Measurements from ENCODE around the gene PSMG4. TPM values are rescaled to one million over a fixed set of nuclear protein-coding genes. Genes with fewer than 3 reads are reported as not detected.
"Not testable (repeated sequence)": the region's sequence is repeated elsewhere in the genome, so short reads cannot be mapped to it uniquely, and the experiment has no call there.

Gene PSMG4
- total RNA-seq, 3 donors from 2014 or later (not counting 1 experiment from before 2014, with no cell fraction given): 8.3 to 15.3 (median 11.3) TPM

DNA sequence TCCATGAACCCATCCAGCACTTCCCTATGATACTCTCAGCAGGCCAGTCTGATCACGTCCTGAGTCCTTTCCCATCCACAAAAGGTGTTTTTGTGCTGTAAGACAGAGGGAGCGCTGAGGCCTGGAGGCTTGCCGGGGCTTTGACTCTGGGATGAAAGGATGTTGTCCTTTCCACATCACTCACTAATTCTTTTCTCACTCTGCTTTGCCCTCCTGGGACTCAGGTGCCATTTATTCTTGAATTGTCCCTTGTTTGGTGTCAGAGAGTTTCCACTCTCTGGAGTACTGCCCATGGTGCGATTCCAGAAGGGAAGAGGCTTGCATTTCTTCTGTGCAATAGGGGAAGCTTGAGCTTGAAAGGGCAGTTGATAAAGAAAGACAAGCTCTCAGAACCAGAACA is 16.0 kb upstream of the PSMG4 start:
- no peaks in the 10 kb centered on the region for H3K9me3 ChIP-seq (ENCODE audit: control insufficient read depth, insufficient read depth, low read length)
- intact Hi-C loops (cut with micrococcal nuclease): no loop called here
- Mint-ChIP-seq H3K27ac (no peak overlapping the region), H3K36me3 (no peaks in the 10 kb centered on the region), H3K9me3 (no peaks in the 10 kb centered on the region), H3K4me1 (no peaks in the 10 kb centered on the region), H3K4me3 (no peak overlapping the region), H3K27me3 (ENCODE audit: low read depth in 2 of 2) (peaks cover 45 to 66% of the 10 kb centered on the region in 2 donors)
- 100% methylated on average over 4 of the region's 4 CpGs for WGBS (ENCODE audit: insufficient coverage)
- ATAC-seq (no peak), DNase-seq (no peak)
- no peaks in the 10 kb centered on the region for H3K36me3 ChIP-seq (ENCODE audit: control insufficient read depth, insufficient read depth, low read length)
- peaks cover 2% of the 10 kb centered on the region for H3K27me3 ChIP-seq (ENCODE audit: control insufficient read depth, insufficient read depth, low read length)
- no peaks in the 10 kb centered on the region for H3K4me1 ChIP-seq (ENCODE audit: control insufficient read depth, insufficient read depth, low read length)
- H3K4me3 ChIP-seq (ENCODE audit: low read length): no peak overlapping the region
- no peak overlapping the region for H3K27ac ChIP-seq (ENCODE audit: low read length)
- TF ChIP-seq, protein P1, sequence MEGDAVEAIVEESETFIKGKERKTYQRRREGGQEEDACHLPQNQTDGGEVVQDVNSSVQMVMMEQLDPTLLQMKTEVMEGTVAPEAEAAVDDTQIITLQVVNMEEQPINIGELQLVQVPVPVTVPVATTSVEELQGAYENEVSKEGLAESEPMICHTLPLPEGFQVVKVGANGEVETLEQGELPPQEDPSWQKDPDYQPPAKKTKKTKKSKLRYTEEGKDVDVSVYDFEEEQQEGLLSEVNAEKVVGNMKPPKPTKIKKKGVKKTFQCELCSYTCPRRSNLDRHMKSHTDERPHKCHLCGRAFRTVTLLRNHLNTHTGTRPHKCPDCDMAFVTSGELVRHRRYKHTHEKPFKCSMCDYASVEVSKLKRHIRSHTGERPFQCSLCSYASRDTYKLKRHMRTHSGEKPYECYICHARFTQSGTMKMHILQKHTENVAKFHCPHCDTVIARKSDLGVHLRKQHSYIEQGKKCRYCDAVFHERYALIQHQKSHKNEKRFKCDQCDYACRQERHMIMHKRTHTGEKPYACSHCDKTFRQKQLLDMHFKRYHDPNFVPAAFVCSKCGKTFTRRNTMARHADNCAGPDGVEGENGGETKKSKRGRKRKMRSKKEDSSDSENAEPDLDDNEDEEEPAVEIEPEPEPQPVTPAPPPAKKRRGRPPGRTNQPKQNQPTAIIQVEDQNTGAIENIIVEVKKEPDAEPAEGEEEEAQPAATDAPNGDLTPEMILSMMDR (IDR thresholded peaks at IDR 0.05): no peak

DNA sequence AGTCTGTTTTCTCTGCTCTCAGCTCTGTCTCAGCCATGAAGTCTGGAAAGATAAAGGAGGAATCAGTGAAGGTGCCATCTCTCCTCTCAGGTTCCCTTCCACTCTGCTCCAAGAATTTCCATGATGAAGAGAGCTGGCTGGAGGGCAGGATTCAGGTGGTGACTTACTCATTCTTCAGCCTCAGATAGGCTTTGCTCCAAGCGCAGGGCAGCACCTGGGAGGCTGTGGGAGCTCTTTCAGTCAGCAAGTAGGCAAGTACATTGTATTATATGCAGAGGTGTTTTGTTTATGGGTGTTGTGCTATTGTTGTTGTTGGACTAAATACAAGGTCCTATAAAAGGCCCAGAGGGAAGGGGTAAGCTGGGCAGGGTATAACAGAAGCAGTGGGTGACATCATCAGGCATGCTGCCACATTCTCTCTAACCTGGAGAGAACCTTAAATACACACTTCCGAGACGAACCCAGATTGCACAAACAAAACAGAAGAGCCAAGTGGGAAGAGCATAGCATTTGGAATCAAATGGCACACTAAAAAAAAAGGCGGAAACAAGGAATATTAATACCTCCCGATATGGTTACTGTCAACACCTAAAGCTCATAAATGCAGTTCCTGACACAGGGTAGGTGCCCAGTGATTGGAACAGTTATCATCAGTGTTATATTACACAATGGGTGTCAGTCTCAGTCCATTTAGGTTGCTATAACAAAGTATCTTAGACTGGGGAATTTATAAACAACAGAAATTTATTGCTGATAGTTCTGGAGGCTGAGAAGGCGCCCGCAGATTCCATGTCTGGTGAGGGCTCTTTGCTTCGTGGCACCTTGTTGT is 14.5 kb upstream of the PSMG4 start:
- no peaks in the 10 kb centered on the region for H3K36me3 Mint-ChIP-seq
- peaks cover 39 to 70% of the 10 kb centered on the region in 2 donors for H3K27me3 Mint-ChIP-seq (ENCODE audit: low read depth in 2 of 2)
- no peak overlapping the region for H3K4me3 Mint-ChIP-seq
- H3K4me3 ChIP-seq (ENCODE audit: low read length): no peak overlapping the region
- no peaks in the 10 kb centered on the region for H3K4me1 Mint-ChIP-seq
- ATAC-seq (no peak), DNase-seq (no peak)
- H3K9me3 Mint-ChIP-seq: no peaks in the 10 kb centered on the region
- H3K9me3 ChIP-seq (ENCODE audit: control insufficient read depth, insufficient read depth, low read length): no peaks in the 10 kb centered on the region
- H3K27me3 ChIP-seq (ENCODE audit: control insufficient read depth, insufficient read depth, low read length): peaks cover 2% of the 10 kb centered on the region
- TF ChIP-seq, protein P1 (IDR thresholded peaks at IDR 0.05): no peak
- no peaks in the 10 kb centered on the region for H3K36me3 ChIP-seq (ENCODE audit: control insufficient read depth, insufficient read depth, low read length)
- no peaks in the 10 kb centered on the region for H3K4me1 ChIP-seq (ENCODE audit: control insufficient read depth, insufficient read depth, low read length)
- intact Hi-C loops (cut with micrococcal nuclease): no loop called here
- no peak overlapping the region for H3K27ac ChIP-seq (ENCODE audit: low read length)
- no peak overlapping the region for H3K27ac Mint-ChIP-seq
- WGBS (ENCODE audit: insufficient coverage): 92% methylated on average over 8 of the region's 8 CpGs

DNA sequence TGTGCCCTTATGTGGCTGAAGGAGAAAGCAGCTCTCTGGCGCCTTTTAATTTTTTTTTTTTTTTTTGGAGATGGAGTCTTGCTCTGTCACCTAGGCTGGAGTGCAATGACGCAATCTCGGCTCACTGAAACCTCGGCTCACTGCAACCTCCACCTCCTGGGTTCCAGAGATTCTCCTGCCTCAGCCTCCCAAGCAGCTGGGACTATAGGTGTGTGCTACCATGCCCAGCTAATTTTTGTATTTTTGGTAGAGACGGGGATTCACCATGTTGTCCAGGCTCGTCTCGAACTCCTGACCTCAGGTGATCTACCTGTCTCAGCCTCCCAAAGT is 13.9 kb upstream of the PSMG4 start:
- H3K36me3 Mint-ChIP-seq; H3K4me1 Mint-ChIP-seq; ATAC-seq; H3K27ac Mint-ChIP-seq; H3K4me3 ChIP-seq (ENCODE audit: low read length); H3K36me3 ChIP-seq (ENCODE audit: control insufficient read depth, insufficient read depth, low read length); intact Hi-C loops (cut with micrococcal nuclease); H3K4me3 Mint-ChIP-seq; H3K9me3 ChIP-seq (ENCODE audit: control insufficient read depth, insufficient read depth, low read length); H3K9me3 Mint-ChIP-seq; H3K27ac ChIP-seq (ENCODE audit: low read length); H3K4me1 ChIP-seq (ENCODE audit: control insufficient read depth, insufficient read depth, low read length); DNase-seq; H3K27me3 ChIP-seq (ENCODE audit: control insufficient read depth, insufficient read depth, low read length): not testable (repeated sequence)
- H3K27me3 Mint-ChIP-seq (ENCODE audit: low read depth in 2 of 2): peaks cover 41 to 71% of the 10 kb centered on the region in 2 donors
- 98% methylated on average over 7 of the region's 7 CpGs for WGBS (ENCODE audit: insufficient coverage)

DNA sequence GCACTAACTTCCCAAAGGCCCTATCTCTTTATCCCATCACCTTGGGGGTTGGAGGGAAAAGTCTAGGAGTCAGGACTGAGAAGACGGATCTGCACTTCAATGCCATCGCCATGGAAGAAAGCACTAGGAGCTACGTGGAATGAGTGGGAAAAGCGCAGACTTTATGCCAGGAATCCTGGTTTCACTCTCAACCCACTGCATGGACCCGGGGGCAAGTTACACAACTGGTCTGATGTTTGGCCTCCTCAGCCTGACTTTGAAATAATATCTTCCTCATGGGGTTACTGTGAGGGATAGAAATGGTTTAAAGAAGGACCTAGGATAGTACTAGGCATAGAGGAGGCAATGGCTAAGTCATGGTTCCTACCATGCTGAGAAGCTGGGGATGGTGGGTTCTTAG is 13.5 kb upstream of the PSMG4 start:
- intact Hi-C loops (cut with micrococcal nuclease): no loop called here
- DNase-seq (no peak), ATAC-seq (no peak)
- Mint-ChIP-seq H3K27me3 (ENCODE audit: low read depth in 2 of 2) (peaks cover 40 to 71% of the 10 kb centered on the region in 2 donors), H3K9me3 (no peaks in the 10 kb centered on the region), H3K36me3 (no peaks in the 10 kb centered on the region), H3K4me3 (no peak overlapping the region), H3K27ac (no peak overlapping the region), H3K4me1 (no peaks in the 10 kb centered on the region)
- TF ChIP-seq, protein P1 (IDR thresholded peaks at IDR 0.05): no peak
- Histone ChIP-seq H3K4me3 (ENCODE audit: low read length) (no peak overlapping the region), H3K9me3 (ENCODE audit: control insufficient read depth, insufficient read depth, low read length) (no peaks in the 10 kb centered on the region), H3K4me1 (ENCODE audit: control insufficient read depth, insufficient read depth, low read length) (no peaks in the 10 kb centered on the region), H3K36me3 (ENCODE audit: control insufficient read depth, insufficient read depth, low read length) (no peaks in the 10 kb centered on the region), H3K27ac (ENCODE audit: low read length) (no peak overlapping the region), H3K27me3 (ENCODE audit: control insufficient read depth, insufficient read depth, low read length) (peaks cover 4% of the 10 kb centered on the region)
- 92% methylated on average over 5 of the region's 5 CpGs for WGBS (ENCODE audit: insufficient coverage)
